Central memory CD4-positive, alpha-beta T cell (primary cell): ENCODE results near the gene EID1.
"Not testable (repeated sequence)": the region's sequence is repeated elsewhere in the genome, so short reads cannot be mapped to it uniquely, and the experiment has no call there.

Source experiments
- DNase-seq: peaks from one replicate; pipeline ENCODE4 v3.0.0; 2022

Gene EID1

GRCh38 chr15:48871542-48871941 lies 6.4 kb upstream of the EID1 start:
- no peak for DNase-seq

GRCh38 chr15:48872632-48873031 lies 5.3 kb upstream of the EID1 start:
- no peak for DNase-seq

DNA sequence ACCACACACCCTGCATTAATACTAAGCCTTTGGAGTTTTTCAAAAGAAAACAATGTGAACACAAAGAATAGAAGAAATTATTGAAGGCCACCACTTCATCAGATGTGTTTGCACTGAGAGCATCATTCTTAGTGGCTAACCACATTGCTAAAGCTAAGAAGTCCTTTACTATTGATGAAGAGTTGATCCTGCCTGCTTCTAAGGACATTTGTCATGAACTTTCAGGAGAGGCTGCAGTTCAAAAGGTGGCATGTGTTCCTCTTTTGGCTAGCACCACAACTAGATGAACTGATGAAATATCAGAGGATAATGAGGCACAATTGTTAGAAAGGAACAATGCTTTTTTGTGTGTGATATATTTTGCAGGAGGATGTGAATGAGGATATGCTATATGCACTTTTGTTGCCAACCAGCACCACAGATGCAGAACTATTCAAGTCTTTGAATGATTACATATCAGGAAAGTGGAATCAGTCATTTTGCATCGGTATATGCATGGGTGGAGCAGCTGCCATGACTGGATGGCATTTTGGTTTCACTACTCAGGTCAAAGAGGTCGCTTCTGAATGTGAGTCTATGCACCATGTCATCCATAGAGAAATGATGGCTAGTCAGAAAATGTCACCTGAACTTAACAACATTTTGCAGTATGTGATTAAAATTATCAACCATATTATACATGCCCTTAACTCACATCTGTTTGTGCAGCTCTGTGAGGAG lies 2.5 kb upstream of the EID1 start:
- DNase-seq: no peak

GRCh38 chr15:48876057-48876456 lies 1.9 kb upstream of the EID1 start:
- DNase-seq: no peak

- no peak for DNase-seq
Measured at GRCh38 chr15:48880070-48880634, 2.2 kb downstream of the EID1 start.

DNA sequence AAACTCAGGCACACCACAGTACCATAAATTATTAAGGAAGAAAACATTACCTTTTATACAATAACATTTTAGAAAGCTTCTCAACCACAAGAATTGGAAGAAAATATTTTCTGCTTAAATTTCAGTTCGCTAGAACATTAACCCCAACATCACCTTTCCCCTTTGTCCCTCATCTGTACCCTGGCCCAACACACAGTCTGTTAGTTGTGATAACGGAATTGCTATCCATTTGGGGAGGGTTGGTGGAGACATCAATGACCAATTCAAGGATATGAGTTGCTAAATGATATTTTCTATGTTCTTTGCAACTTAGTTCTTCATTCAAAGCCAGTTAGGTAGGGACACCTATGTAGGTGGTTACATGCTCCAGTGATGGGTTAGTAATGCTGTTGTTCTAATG lies 5.8 kb downstream of the EID1 start:
- DNase-seq: no peak

DNA sequence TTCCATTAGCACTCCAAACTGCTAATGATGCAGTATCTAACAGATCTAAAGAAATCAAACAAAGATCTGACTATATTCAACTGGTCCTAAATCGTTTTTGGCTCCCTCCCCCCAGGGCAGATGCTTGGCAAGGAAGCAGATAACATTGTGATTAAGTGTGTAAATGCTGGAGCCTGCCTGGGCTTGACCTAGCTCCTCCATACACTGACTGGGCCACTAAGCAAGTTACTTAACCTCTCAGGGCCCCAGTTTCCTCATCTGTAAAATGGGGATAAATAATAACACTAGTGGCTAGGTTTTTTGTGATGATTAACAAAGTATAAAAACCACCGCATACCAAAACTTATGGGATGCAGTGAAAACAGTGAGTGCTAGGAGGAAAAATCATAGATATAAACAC lies 9.2 kb downstream of the EID1 start:
- no peak for DNase-seq

DNA sequence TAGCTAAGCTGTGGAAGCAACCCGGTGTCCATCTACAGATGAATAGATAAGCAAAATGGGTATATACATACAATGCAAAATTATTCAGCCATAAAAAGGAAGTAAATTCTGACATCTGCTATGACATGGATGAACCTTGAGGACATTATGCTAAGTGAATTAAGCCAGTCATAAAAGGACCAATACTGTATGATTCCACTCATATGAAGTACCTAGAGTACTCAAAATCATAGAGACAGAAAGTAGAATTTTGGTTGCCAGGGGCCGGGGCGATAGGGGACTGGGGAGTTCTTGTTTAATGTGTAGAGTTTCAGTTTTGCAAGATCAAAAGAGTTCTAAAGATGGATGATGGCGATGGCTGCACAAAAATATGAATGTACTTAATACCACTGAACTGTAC lies 10.3 kb downstream of the EID1 start:
- no peak for DNase-seq

GRCh38 chr15:48888836-48889235 lies 10.9 kb downstream of the EID1 start:
- DNase-seq: no peak

DNA sequence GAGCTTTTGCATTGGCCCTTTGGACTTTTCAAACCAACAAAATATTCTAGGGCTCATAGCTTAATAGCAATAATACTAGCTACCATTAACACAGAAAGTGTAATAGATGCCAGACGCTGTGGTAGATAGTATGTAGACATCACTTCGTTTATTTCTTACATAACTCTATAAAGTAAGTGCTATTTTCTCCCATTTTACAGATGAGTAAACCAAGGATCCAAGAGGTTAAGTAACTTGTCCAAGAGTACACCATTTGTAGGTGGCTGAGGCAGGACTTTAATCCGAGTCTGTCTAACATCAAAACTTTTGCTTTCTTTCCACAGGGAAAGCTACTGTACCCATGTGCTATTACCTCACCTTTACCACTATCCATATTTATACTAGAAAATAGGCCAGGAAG lies 12.0 kb downstream of the EID1 start:
- no peak for DNase-seq

DNA sequence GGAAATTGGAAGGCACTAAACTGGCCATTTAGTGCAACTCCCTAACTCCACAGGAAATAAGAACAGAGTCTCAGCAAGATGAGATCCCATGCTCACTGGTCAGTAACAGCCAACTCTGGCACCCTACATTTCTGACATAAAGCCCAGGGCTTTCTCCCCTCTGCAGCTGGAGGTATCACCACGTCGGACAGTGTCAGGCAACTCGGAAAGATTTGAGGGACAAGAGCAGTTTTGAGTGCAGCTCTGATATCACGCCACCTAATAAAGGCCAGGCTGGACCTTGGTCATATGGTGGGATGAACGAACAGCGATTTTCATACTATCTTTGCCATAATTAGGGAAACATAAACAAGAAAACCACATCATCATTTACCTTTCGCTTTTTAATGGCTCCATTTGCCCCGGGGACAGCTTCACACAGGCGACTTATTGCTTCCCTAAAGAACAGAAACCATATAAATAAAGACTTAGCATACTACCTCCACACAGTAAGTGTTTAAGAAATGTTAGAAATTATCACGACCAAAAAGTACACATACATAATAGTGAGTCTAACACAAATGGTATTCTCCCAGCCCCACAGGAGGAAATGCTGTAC lies 12.5 kb downstream of the EID1 start:
- no peak for DNase-seq

GRCh38 chr15:48891232-48891765 lies 13.4 kb downstream of the EID1 start:
- DNase-seq: no peak

DNA sequence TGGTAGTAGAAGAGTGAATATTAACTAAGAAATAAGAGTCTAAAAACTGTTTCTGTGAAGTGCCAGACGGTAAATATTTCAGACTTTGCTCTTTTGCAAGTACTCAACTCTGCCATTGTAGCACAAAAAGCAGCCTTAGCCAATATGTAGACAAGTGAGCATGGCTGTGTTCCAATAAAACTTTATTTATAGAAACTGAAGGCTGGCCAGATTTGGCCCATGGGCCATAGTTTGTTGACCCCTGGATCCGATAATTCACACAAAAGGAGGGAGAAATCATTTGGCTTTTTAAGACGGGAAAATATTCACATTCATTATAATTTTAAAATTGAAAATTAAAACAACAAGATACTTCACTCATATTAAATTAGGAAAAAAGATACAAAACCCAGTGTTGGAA lies 15.4 kb downstream of the EID1 start:
- no peak for DNase-seq

DNA sequence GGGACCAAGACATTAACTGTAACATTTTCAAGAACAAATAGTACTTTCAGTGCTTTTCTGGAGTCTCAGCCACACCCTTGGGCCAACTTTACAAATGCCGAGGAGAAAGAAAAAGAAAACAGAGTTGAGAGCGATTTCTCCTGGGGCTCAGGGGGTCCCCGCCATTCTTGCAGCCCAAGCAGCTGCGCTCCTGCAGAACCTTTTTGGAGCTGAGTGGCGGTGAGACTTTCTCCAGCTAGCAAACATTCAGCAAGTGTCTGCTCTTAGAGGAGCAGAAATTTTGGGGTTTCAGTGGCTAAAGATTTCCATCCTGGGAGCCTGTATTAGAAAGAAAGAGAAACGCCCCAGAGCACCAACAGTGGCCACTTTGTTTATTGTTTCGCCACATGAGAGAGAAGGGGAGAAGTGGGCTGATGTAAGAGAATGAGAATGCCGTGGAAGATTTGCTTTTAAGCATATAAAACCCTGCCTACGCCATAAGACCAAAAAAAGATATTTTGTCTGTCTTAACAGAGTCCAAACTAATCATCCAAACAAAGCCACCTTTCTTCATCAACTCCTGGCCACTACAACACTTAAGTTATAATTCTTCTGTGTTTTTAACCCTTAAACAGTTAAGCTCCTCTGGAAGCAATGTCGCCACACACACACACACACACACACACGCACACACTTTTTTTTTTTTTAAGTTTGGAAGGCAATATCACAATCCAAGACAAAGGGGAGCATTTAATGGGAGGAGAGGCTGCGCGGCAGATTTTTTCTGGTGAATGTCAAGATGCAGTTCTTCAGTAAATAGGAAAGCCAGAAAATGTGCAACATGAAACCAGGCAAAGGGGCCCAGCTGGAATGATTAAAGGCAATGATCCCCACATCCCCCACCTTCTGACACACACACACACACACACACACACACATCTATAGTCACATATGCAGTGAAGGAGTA lies 19.2 kb downstream of the EID1 start:
- DNase-seq: no peak

DNA sequence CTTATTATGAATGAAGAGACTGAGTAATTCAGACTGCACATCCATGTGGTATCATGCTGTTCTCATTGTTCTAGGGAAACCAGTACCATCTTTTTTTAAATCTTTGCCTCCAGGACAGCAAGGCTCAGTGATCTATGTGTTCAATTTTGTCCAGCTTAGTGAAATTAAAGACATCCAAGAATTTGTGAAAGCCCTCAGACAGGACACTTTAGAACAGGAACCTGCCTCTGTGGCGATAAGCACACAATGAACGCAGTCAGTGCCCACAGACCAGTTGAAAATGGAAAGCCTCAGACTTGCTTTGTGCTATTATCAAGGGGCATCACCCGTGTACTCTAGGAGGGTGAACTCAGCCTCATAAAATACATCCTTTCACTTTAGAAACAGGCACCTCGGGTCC lies 20.1 kb downstream of the EID1 start:
- DNase-seq: no peak

DNA sequence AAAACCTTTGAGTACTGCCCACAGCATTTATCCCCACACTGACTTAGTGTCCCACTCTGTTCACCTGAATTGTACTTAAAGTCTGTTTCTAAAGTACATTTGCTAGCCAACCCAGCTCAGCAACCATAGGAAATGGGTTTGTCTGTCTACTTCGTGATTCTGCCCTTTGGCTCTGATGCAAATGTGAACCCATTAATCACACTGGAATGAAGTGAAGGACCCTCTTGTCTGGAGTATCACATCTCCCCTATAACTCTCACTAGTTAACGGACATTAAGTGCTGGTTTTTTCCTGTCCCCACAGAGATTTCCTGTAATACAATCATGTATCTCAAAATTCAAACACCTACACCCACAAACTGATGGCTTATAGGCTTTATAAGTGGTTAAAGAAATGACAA lies 20.5 kb downstream of the EID1 start:
- no peak for DNase-seq

GRCh38 chr15:48899793-48900192 lies 21.9 kb downstream of the EID1 start:
- no peak for DNase-seq

DNA sequence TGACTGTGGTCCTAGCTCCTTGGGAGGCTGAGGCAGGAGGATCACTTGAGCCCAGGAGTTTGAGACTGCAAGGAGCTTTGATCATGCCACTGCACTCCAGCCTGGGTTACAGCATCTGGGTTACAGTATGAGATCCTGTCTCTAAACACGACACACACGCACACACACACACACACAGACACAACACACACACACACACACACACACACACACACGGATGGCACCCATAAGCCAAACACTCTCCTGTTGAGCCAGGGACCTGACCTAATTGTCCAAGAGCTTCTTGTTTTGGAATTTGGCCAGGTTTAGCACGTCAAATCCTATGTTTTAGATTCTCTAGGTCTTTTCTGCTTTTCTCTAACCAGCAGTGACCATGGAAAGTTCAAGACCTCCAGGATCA lies 26.8 kb downstream of the EID1 start:
- DNase-seq: no peak

GRCh38 chr15:48905216-48905615 lies 27.3 kb downstream of the EID1 start:
- DNase-seq: no peak

DNA sequence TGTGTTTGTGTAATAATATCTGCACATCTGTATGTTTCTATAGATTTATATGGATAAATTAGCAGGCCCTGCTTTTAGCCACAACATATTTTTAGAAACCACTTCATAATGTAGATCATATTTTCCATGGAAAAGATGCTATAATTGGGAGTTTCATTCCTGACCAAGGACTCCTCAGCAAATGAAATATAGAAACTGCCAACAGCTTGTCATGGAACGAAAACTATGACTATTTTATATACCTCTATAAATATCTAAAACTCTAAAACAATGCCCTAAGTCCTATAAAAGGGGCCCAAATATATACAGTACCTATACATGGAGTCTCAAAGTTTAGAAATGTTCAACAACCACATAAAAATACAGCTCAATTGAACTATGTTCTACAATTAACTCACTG lies 27.9 kb downstream of the EID1 start:
- no peak for DNase-seq

- DNase-seq: not testable (repeated sequence)
Measured at GRCh38 chr15:48909313-48909712, 31.4 kb downstream of the EID1 start.

- DNase-seq: not testable (repeated sequence)
Measured at GRCh38 chr15:48910554-48910953, 32.6 kb downstream of the EID1 start.

- DNase-seq: no peak
Measured at GRCh38 chr15:48913141-48913540, 35.2 kb downstream of the EID1 start.
